Gastroesophageal sphincter (tissue), 3 donors: ENCODE measurements around the gene SCN8A.

ENCODE experiments used
- CTCF ChIP-seq, 4 experiments: fragments of 200-600 bp in 2 of 4; fragments of 450-650 bp in 2 of 4; sonication (generic) in 1 of 4; IDR thresholded peaks; one replicate each; pipeline ENCODE4 v1.5.1; 2017 to 2019; ENCODE audit warnings: antibody characterized with exemption in 4 of 4, mild to moderate bottlenecking in 2 of 4, moderate library complexity in 2 of 4
- EP300 ChIP-seq: sonication (generic); formaldehyde crosslinking; IDR thresholded peaks from one replicate; pipeline ENCODE4 v1.6.1; 2017; ENCODE audit warnings: antibody characterized with exemption, mild to moderate bottlenecking
- POLR2A ChIP-seq, 2 donors: fragments of 450-650 bp; IDR thresholded peaks; one replicate each; pipeline ENCODE4 v1.6.1; 2017; ENCODE audit warnings: antibody characterized with exemption in 2 of 2, mild to moderate bottlenecking in 2 of 2, moderate library complexity in 1 of 2
- POLR2AphosphoS5 ChIP-seq: sonication (generic); formaldehyde crosslinking; IDR thresholded peaks from one replicate; pipeline ENCODE4 v1.6.1; 2017; ENCODE audit warnings: antibody characterized with exemption

DNA sequence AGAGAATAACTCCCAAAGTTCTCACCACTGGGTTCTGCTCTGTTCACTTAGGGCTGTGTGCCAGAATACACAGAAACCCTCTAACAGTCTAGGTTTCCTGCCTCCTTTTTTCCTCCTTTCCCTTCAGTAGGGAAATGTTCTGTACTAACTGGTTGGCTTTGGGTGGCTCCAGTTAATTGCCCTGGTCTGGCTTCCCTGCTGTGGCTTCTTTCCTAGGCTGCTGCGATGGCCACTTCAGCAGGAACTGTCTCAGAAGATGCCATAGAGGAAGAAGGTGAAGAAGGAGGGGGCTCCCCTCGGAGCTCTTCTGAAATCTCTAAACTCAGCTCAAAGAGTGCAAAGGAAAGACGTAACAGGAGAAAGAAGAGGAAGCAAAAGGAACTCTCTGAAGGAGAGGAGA is 115.2 kb downstream of the SCN8A start:
- TF ChIP-seq CTCF (IDR thresholded peaks at IDR 0.05) (no peak), POLR2AphosphoS5 (no peak), POLR2A (IDR thresholded peaks at IDR 0.05) (no peak), EP300 (no peak)
